ENCODE results near the gene ADAT3.

DNA sequence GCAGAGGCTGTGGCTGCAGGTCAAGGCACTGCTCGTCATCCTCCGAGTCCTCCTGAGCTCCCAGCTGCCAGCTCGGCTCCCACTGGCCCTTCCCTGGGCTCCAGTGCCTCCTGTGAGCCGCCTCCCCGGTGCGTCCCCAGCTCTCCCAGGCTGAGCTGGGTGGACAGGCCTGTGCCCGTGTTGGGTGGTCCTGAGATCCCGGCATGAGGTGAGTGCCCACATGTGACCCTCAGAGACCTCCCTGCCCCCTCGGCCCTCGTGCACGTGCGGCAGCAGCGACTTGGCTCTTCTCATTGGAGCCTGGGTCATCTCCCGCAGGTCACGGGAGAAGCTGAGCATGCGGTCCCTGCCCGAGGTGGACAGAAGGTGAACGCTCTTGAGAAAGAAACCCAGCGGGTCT, 15.4 kb downstream of the ADAT3 start:
- no peak for TF ChIP-seq POLR2A (IDR thresholded peaks at IDR 0.05; ENCODE audit: extremely low read depth, insufficient read length)
- TF ChIP-seq, protein P1, sequence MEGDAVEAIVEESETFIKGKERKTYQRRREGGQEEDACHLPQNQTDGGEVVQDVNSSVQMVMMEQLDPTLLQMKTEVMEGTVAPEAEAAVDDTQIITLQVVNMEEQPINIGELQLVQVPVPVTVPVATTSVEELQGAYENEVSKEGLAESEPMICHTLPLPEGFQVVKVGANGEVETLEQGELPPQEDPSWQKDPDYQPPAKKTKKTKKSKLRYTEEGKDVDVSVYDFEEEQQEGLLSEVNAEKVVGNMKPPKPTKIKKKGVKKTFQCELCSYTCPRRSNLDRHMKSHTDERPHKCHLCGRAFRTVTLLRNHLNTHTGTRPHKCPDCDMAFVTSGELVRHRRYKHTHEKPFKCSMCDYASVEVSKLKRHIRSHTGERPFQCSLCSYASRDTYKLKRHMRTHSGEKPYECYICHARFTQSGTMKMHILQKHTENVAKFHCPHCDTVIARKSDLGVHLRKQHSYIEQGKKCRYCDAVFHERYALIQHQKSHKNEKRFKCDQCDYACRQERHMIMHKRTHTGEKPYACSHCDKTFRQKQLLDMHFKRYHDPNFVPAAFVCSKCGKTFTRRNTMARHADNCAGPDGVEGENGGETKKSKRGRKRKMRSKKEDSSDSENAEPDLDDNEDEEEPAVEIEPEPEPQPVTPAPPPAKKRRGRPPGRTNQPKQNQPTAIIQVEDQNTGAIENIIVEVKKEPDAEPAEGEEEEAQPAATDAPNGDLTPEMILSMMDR (IDR thresholded peaks at IDR 0.05; ENCODE audit: low read depth, low read length), result no peak

All from NB4 (cell line).